ENCODE results near the gene WDR31.

DNA sequence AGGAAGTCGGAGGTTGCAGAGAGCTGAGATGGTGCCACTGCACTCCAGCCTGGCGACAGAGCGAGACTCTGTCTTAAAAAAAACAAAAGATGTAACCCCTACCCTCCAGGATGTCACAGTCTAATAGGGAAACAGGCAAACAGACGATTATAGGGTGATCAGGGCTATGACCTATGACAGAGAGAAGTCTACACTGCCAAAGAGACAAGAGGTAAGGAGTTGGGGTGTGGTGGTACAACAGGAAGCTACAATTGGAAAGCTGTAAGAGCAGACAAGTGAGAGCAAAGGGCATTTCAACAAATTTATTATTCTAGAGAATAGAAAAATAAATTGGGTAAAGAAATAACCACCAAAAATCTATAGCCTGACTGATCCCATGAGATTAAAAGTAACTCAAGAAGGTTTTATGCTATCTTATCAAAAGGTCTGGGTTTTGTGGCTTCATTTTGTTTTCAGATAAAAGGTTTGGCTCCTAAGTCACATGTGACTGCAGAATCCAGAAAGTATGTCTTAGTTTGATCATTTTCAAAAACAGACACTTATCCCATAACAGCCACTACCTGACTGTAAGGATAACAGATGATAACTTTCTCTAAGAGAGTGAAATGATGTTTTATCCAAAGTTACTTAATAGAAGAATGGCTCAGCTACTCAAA lies 72.0 kb downstream of the WDR31 start:
- TF ChIP-seq, protein P1, sequence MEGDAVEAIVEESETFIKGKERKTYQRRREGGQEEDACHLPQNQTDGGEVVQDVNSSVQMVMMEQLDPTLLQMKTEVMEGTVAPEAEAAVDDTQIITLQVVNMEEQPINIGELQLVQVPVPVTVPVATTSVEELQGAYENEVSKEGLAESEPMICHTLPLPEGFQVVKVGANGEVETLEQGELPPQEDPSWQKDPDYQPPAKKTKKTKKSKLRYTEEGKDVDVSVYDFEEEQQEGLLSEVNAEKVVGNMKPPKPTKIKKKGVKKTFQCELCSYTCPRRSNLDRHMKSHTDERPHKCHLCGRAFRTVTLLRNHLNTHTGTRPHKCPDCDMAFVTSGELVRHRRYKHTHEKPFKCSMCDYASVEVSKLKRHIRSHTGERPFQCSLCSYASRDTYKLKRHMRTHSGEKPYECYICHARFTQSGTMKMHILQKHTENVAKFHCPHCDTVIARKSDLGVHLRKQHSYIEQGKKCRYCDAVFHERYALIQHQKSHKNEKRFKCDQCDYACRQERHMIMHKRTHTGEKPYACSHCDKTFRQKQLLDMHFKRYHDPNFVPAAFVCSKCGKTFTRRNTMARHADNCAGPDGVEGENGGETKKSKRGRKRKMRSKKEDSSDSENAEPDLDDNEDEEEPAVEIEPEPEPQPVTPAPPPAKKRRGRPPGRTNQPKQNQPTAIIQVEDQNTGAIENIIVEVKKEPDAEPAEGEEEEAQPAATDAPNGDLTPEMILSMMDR (IDR thresholded peaks at IDR 0.05): no peak
- no peak for TF ChIP-seq POLR2AphosphoS5 (IDR thresholded peaks at IDR 0.05)

All from stomach (tissue), 4 donors.